ENCODE results near the gene STARD8.

STARD8 gene

GRCh38 chrX:68632491-68632890 is 15.0 kb upstream of the STARD8 start:
- H3K27ac ChIP-seq, result no peak overlapping the region
- TF ChIP-seq, protein P1, sequence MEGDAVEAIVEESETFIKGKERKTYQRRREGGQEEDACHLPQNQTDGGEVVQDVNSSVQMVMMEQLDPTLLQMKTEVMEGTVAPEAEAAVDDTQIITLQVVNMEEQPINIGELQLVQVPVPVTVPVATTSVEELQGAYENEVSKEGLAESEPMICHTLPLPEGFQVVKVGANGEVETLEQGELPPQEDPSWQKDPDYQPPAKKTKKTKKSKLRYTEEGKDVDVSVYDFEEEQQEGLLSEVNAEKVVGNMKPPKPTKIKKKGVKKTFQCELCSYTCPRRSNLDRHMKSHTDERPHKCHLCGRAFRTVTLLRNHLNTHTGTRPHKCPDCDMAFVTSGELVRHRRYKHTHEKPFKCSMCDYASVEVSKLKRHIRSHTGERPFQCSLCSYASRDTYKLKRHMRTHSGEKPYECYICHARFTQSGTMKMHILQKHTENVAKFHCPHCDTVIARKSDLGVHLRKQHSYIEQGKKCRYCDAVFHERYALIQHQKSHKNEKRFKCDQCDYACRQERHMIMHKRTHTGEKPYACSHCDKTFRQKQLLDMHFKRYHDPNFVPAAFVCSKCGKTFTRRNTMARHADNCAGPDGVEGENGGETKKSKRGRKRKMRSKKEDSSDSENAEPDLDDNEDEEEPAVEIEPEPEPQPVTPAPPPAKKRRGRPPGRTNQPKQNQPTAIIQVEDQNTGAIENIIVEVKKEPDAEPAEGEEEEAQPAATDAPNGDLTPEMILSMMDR (conservative IDR thresholded peaks at IDR 0.05), result no peak

GRCh38 chrX:68633981-68634380 is 13.5 kb upstream of the STARD8 start:
- no peak overlapping the region for H3K27ac ChIP-seq
- TF ChIP-seq, protein P1 (conservative IDR thresholded peaks at IDR 0.05), result no peak

GRCh38 chrX:68634649-68635227 is 12.7 kb upstream of the STARD8 start:
- TF ChIP-seq, protein P1 (conservative IDR thresholded peaks at IDR 0.05), result no peak
- no peak overlapping the region for H3K27ac ChIP-seq

DNA sequence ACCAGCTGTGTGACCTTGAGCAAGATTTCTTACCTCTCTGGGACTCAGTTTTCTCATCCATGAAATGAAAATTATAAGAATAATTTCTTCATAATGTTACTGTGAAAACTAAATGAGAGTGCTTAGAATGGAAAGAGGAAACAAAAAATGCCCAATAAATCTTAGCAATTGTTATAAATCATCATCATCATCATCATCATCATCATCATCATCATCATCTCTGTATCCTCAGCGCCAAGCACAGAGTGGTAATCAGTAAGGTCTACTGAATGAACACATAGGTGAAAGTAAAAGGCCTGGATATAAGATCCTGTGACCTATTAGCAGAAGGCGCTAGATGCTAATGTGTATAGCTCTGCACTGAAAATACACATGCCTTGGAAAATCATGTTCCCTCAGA is 6.8 kb upstream of the STARD8 start:
- TF ChIP-seq, protein P1 (conservative IDR thresholded peaks at IDR 0.05), result no peak
- H3K27ac ChIP-seq, result no peak overlapping the region

DNA sequence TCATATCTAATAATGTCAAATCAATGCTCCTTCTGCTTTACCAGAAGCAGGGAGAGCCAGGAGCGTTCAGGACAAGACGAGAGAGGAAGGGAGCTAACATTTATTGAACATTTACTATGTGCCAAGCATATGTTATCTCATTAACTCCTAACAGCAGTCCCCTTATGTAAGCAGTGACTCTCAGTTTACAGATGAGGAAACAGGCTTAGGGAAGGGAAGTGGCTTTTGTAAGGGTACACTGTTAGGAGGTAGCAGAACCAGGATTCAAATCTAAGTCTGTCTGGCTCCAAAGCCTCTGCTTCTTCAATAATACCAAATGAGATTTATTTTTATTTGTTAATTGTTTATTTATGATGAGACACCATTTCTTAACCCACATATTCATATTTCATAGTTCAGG is 2.6 kb upstream of the STARD8 start:
- TF ChIP-seq, protein P1 (conservative IDR thresholded peaks at IDR 0.05), result no peak
- no peak overlapping the region for H3K27ac ChIP-seq

DNA sequence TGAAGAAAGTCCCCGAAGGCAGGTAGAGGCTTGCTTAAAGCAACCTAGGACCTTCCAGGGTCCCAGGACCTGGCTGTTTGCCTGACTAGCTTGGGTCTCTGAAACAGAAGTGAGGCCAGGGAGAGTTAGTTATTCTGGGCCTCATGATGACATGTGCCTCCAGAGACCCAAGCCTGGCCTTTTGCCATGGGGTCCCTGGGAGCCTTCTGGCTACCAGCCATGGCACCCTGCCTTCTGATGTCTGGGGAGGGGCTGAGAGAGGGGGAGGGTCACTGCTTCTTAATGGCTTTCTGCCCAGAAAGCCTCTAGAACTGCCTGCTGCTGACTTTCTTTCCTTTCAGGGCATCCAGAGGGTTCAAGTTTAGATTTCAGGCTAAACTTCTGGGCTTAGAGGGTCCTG is 1.0 kb upstream of the STARD8 start:
- H3K27ac ChIP-seq, result no peak overlapping the region
- TF ChIP-seq, protein P1 (conservative IDR thresholded peaks at IDR 0.05), result no peak

GRCh38 chrX:68648960-68649359 is 1.5 kb downstream of the STARD8 start:
- TF ChIP-seq, protein P1 (conservative IDR thresholded peaks at IDR 0.05), result no peak
- no peak overlapping the region for H3K27ac ChIP-seq

All from VCaP (cell line).